GM18868 (cell line): Measurements from ENCODE around the gene FAM47C.
"Not testable (repeated sequence)": the region's sequence is repeated elsewhere in the genome, so short reads cannot be mapped to it uniquely, and the experiment has no call there.

Source experiments
- ATAC-seq: cut with Tn5 transposase; IDR thresholded peaks from one replicate; pipeline ENCODE4 v1.9.1; 2021; ENCODE audit warnings: mild to moderate bottlenecking, moderate library complexity; ENCODE audit not compliant: unreplicated experiment

Gene FAM47C

DNA sequence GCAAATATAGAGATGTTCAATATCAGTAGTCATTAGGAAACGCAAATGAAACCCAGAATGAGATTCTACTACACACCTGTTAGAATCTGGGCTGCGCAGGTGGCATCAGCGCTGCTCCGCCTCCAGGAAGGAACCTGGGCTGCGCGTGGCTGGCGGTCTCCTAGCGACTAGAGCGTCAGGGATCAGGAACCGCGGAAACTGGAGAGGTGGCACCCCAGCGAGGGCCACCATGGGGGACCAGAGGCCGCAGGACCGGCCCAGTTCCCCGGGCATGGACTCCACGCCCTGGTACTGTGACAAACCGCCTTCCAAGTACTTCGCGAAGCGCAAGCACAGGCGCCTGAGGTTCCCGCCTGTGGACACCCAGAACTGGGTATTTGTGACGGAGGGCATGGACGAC lies at the start of gene FAM47C:
FAM47C (plus strand) TSS at position 185 of the 400 bp plus-strand sequence; CDS start at position 230, 45 bp downstream.
- not testable (repeated sequence) for ATAC-seq

DNA sequence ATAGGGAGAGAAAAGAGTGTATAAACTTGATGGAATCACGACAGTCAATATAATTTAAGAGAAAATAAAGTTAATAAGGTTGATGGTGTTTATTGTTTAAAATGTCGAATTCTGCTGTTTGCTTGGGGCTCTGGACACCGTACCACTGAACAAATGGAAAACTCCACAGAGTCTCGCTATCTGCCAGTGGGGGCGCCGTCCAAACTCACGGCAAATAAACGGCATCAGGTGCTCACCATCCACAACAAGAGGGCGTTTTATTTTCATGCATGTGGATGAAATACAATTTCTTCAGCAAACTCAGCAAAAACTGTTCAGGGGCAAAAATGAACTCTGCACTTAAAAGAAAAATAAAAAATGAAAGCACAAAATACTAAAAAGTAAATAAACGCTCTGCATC lies 46.6 kb upstream of the FAM47C start:
- ATAC-seq: no peak

GRCh38 chrX:36963069-36963808 lies 44.9 kb upstream of the FAM47C start:
- no peak for ATAC-seq

GRCh38 chrX:36963852-36964251 lies 44.3 kb upstream of the FAM47C start:
- no peak for ATAC-seq

DNA sequence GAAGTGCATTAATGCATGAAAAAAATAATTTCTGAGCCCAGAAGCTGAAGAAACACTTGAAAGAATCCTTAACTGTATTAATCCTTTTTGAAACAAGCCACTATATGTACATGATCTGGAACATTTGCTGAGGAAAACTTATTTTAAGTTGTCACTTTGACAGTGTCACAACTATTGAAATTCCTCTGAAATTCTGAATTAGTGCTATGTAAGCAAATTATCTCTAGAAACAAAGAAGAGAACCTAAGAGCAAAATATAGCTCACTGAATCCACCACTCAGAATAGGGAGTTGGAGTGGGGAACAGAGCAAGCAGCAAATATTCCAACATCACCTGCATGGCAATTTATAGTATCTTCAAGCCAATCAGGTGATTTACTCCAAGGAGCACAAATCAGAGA lies 34.6 kb upstream of the FAM47C start:
- no peak for ATAC-seq

DNA sequence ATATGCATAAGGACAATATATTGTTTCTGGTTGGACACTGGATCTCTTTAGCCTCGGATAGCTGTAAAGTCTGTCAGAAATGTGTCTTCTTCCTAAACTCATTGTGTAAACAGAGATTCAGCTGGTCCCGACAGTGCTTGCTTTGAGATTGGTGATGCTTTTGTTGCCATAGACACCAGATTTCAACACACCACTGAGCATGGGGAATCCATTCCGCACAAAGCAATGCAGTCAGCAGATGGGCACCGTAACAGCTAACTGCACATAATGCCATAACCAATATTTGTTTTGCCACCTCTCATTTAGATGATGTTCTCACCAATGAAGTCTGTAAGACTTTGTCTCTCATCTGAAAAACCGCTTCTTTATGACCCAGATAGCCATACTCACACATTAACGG lies 33.3 kb upstream of the FAM47C start:
- ATAC-seq: no peak

DNA sequence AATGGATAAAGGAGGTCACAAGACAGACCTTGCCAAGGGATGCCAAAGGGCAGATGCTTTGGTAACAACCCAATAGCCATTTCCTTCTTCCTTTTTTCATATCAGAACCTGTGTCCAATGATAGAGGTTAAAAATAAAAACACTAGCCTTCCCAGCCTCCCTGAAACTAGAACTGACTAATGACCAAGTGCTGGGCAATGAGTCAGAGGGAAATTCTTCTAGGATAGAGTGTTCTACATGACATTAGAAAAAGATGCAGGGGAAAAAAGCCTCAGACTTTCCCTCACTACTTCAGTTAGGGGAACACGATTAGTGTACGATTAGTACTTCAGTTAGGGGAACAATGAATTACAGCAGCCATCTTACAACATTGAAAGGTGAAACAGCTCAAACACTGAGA lies 29.3 kb upstream of the FAM47C start:
- ATAC-seq: no peak

GRCh38 chrX:36983831-36984230 lies 24.3 kb upstream of the FAM47C start:
- no peak for ATAC-seq

DNA sequence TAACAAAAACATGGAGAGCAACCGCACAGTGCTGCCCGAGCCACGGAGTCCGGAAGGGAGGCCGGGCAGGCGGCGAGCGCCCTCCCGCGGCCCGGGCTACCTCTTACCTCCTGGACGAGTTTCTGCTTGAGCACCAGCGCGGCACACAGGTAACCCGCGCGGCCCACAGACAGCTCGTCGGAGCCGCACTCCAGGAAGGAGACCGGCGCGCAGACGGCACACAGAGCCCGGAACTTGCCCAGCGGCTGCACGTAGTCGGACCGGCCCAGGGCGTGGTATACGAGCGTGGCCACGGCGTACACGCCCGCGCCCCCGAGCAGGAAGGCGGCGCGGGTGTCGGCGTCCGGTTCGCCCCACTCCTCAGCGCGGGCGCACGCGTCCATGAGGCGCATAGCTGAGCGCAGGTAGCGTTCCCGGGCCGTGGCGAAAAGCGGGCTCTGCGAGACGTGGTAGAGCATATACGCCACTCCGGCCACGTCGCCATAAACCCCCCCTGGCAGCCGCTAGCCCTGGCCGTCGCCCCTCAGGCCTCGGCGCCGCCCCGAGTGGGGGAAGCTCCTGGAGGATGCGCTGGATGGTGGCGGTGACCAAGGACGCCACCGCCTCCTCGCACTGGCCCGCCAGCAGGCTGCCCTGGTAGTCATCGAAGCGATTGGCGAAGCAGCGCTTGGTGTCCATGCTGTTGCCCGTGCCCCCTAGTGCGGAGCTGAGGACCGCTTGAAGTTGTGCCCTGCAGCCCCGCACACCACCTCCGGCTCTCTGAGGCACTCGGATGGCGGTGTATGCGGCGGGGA lies 22.6 kb upstream of the FAM47C start:
- not testable (repeated sequence) for ATAC-seq

DNA sequence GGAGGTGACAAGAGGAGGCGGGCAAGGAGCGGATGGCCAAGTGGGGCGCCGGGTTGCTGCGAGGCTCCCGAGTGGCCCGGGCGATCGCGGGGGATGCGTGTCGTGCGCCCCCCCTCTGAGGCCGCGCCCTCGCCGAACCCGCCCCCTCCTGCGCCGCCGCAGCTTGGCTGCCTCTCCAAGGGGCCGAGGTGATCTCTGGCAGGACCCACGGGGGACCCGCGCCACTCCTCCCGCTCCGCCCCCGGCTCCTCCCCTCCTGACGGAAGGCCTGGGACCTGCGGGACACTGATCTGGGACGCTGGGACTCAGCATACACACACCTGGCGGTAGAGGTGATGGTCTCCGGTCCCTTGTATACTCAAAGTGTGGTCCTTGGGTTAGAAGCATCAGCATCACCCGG lies 21.9 kb upstream of the FAM47C start:
- ATAC-seq: no peak

DNA sequence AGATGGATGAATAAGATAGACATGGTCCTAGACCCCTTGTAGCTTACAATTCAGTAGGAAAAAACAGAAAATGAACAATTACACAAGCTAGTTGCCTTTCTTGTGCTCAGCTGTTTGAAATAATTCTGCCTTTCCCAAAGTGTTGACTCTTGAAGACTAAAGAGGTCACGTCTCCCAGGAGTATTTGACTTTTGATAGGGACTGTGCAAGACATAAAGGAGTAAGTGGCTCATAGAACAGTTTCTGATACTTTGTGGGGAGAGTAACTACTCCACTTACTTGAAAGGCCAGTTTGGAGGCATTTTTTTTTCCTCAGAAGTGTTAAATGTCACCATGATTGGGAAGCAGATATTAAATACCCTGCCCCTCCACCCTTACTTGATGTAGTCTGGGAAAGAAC lies 21.0 kb upstream of the FAM47C start:
- ATAC-seq: not testable (repeated sequence)

DNA sequence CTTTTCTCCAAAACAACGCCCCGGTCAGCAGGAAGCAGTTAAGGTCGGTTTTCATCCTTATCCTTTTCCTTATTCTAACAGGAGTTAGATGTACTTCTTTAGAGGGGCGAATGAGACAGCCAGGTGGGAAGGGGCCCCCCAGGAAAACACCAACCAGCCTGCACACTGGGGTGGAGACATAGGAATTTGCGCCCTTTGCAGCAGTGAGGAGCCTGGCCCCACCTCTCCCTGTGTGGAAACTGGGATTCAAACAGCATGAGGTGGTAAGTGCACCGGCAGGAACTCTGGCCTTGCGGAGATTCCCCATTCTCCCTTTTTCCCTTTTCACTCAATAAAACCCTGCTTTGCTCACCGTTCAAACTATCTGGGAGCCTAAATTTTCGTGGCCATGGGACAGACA lies 8.0 kb upstream of the FAM47C start:
- no peak for ATAC-seq

- ATAC-seq: no peak
Measured at GRCh38 chrX:37010496-37010895, 2.3 kb downstream of the FAM47C start.

DNA sequence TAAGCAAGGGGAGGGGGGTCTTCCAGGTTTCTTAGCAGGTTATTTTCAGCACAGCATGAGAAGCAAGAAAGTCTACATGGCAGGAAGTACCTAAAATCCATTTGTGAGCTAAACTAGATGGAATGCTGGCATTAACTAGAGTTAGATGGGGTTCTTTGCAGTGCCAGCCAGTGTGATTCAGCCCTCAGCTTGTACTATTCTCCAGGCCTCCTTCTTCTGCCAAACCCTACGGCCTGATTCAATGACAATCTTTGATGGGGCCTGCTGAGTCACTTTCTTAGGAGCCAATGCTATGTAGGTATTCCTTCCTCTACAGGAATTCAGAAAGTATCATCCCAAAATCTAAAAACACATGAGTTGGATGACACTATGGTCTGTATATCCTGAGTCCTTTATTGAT lies 26.1 kb downstream of the FAM47C start:
- not testable (repeated sequence) for ATAC-seq

DNA sequence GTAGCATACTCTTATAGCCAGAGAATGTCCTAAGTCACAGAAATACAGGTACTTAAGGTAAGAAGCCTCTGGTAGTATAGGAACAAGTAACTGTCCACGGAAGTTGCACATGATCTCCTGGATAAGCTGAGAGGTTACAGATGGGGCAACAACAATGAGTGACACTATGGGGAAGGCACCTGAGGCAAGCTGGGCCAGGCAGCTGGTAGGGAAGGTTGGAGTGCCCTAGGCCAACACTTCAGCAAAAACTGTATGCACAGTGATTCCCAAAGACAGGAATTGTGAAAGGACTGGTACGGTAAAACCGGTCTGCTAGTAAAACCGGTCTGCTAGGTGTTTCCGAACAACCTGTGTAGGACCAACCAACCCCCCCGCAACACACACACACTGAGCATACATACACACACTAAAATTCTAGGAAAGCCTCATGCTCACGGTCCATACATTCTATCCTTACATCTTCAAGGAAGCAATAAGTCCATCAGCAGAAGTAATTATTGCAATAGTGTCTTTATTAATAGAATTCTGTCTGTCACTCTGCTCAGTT lies 28.6 kb downstream of the FAM47C start:
- ATAC-seq: not testable (repeated sequence)

DNA sequence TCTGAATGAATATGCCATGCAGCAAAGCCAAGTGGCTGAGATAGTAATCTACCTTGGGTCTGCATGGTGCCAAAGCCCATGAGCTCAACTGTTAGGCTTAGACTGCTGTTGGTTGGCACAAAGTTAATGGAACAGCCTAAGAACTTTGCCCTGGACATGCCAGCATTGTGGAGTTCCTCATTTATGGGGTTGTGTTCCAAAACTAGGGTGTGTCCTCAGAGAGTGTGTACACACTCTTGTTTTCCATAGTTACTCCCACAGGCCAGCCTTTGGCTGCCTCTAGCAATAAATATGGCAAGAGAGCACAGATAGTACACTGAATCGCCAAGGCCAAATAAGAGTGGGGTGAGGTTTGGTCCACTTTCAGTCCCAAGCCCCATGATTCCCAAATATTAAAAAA lies 30.6 kb downstream of the FAM47C start:
- ATAC-seq: not testable (repeated sequence)

DNA sequence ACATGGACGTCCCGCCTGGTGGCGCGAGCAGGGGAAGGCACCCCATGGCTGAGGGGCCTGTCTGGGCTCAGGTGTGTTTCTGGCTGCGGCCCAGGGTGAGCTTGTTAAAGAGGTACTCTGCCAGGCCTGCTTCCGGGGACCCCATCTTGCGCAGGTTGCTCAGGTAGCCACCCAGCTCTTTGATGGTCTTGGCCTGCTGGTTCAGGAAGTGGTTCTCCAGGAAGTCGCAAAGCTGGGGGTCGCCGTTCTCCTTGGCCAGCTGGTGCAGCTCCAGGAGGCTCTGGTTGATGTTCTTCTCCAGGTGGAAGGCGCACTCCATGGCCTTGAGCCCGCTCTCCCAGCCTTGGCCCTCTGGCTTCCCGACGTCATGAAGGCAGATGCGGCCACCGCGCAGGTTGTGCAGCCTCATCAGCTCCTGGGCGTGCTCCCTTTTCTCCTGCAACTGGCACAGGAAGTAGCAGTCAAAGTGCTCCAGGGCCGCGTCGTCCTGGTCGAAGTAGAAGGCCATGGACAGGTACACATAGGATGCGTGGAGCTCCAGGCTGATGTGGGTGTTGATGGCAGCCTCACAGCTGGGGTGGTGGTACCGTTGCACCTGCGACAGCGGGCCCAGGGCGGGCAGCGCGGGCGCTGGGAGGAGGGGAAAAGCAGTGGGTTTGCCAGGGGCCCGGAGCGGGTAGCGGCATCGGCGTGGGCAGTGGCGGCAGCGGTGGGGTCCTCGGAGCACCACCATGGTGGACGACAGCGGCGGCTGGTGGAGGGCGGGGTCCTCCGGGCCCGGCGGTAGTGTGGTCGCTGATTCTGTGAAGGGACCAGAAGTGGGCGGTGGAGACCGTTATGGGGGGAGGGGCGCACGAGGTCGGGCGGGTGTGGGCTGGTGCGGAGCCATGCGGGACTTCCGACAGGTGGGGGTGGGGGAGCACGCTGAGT lies 35.1 kb downstream of the FAM47C start:
- ATAC-seq: not testable (repeated sequence)

DNA sequence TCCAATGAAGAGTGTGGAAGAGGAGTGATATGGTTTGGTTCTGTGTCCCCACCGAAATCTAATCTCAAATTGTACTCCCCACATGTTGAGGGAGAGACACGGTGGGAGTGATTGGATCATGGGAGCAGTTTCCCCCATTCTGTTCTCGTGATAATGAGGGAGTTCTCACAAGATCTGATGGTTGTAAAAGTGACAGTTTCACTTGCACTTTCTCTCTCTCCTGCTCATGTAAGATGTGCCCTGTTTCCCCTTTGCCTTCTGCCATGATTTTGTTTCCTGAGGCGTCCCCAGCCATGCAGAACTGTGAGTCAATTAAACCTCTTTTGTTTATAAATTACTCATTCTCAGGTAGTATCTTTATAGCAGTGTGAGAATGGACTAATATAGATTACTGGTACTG lies 39.6 kb downstream of the FAM47C start:
- ATAC-seq: peak; percentile 65

- not testable (repeated sequence) for ATAC-seq
Measured at GRCh38 chrX:37057572-37057971, 49.4 kb downstream of the FAM47C start.

DNA sequence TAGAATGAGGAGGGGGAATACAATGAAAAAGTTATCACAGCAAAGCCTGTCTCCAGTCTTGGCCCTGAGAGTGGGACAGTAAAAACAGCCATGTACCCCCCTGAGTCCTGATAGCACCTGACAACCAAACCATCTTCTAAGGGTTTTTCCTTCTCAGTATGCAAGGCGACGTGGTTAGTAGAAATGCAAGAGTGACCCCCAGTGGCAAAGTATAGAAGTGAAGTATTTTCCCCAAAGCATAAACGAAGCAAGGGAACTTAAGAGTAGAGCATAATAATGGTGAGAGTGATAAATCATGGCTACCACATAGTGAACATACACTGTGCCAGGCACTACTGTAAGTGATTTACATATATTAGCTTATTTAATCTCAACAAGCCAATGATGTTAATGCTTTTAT lies 52.8 kb downstream of the FAM47C start:
- peak; percentile 88 for ATAC-seq
